Tibial artery (tissue), 4 donors: ENCODE data around the gene STK40.

Experiments used
- DNase-seq, 2 donors: peaks; one replicate each; pipeline ENCODE4 v3.0.0-alpha.2; 2019
- H3K27ac ChIP-seq, 2 donors: fragments of 200-600 bp; sonication (generic) in 1 of 2; 1 replicate in 1 of 2; 2 replicates in 1 of 2; pipeline ENCODE4 v1.5.1; 2018 to 2019; ENCODE audit warnings: mild to moderate bottlenecking in 1 of 2
- H3K27me3 ChIP-seq, 2 donors: fragments of 200-600 bp; sonication (generic) in 1 of 2; one replicate each; pipeline versions ENCODE4 v1.5.1 to v1.6.0; 2016 to 2019
- H3K36me3 ChIP-seq, 3 donors: fragments of 200-600 bp; sonication (generic) in 2 of 3; one replicate each; pipeline ENCODE4 v1.5.1; 2016 to 2019; ENCODE audit warnings: mild to moderate bottlenecking in 2 of 3
- H3K4me1 ChIP-seq, 4 donors: fragments of 200-600 bp; sonication (generic) in 2 of 4; 1 replicate in 3 of 4; 2 replicates in 1 of 4; pipeline ENCODE4 v1.5.1; 2016 to 2019
- H3K4me3 ChIP-seq, 2 donors: fragments of 200-600 bp; sonication (generic) in 1 of 2; 1 replicate in 1 of 2; 2 replicates in 1 of 2; pipeline ENCODE4 v1.5.1; 2018 to 2019; ENCODE audit warnings: mild to moderate bottlenecking in 2 of 2
- H3K9me3 ChIP-seq, 3 donors: fragments of 200-600 bp; sonication (generic) in 1 of 3; one replicate each; pipeline ENCODE4 v1.5.1; 2016 to 2019
- CTCF ChIP-seq, 2 experiments: fragments of 200-600 bp in 1 of 2; fragments of 450-650 bp in 1 of 2; IDR thresholded peaks; one replicate each; pipeline ENCODE4 v1.5.1; 2017 to 2019; ENCODE audit warnings: antibody characterized with exemption in 2 of 2, mild to moderate bottlenecking in 1 of 2, moderate library complexity in 1 of 2
- intact Hi-C: fragments of 100-400 bp; cut with DNase I; formaldehyde crosslinking; loops from one replicate; pipeline ENCODE4 v1.15.0; 2023; ENCODE audit warnings: low total_unique reads

STK40 gene

GRCh38 chr1:36326499-36326898 lies 59.2 kb downstream of the STK40 start:
- Histone ChIP-seq H3K4me3 (no peak overlapping the region), H3K27me3 (no peaks in the 10 kb centered on the region), H3K36me3 (no peaks in the 10 kb centered on the region), H3K9me3 (no peaks in the 10 kb centered on the region), H3K27ac (no peak overlapping the region), H3K4me1 (peaks cover 0 to 34% (median 21%) of the 10 kb centered on the region in 4 donors)
- no peak for DNase-seq
- no peak for TF ChIP-seq CTCF (IDR thresholded peaks at IDR 0.05)
- intact Hi-C loops: no loop called here

- Histone ChIP-seq H3K4me3 (peak overlapping the region; percentile 60 to 76), H3K27ac (peak overlapping the region; percentile 85 to 96), H3K36me3 (no peaks in the 10 kb centered on the region), H3K27me3 (no peaks in the 10 kb centered on the region), H3K9me3 (no peaks in the 10 kb centered on the region), H3K4me1 (peaks cover 6 to 43% (median 37%) of the 10 kb centered on the region in 4 donors)
- DNase-seq: no peak
- TF ChIP-seq CTCF (IDR thresholded peaks at IDR 0.05): no peak
- intact Hi-C loops: no loop called here
Observed at GRCh38 chr1:36324353-36324703, 61.4 kb downstream of the STK40 start.

GRCh38 chr1:36323636-36324352 lies 61.9 kb downstream of the STK40 start, which contains the start of gene EVA1B:
Gene EVA1B (minus strand): TSS chr1:36323645. CDS start chr1:36323037, 608 bp downstream.
- Histone ChIP-seq H3K4me3 (peak within 1 kb of the TSS; percentile 60 to 76), H3K4me1 (peaks cover 6 to 40% (median 37%) of the 10 kb centered on the region in 4 donors), H3K9me3 (no peaks in the 10 kb centered on the region), H3K27ac (peak within 1 kb of the TSS; percentile 85 to 96), H3K36me3 (no peaks in the 10 kb centered on the region), H3K27me3 (no peaks in the 10 kb centered on the region)
- intact Hi-C loops: no loop called here
- peak; percentile 84 to 94 for DNase-seq
- no peak for TF ChIP-seq CTCF (IDR thresholded peaks at IDR 0.05)

GRCh38 chr1:36322786-36323635 lies 62.7 kb downstream of the STK40 start:
- Histone ChIP-seq H3K9me3 (no peaks in the 10 kb centered on the region), H3K27ac (peak overlapping the region; percentile 85 to 96), H3K4me1 (peaks cover 6 to 38% (median 34%) of the 10 kb centered on the region in 4 donors), H3K27me3 (no peaks in the 10 kb centered on the region), H3K4me3 (peak overlapping the region; percentile 60 to 76), H3K36me3 (no peaks in the 10 kb centered on the region)
- peak; percentile 63 to 82 for DNase-seq
- intact Hi-C loops: no loop called here
- TF ChIP-seq CTCF (IDR thresholded peaks at IDR 0.05): no peak

GRCh38 chr1:36322041-36322785 lies 63.5 kb downstream of the STK40 start:
- peak in 1 of 2 donors; percentile 78 for DNase-seq
- Histone ChIP-seq H3K4me1 (peaks cover 6 to 38% (median 34%) of the 10 kb centered on the region in 4 donors), H3K36me3 (no peaks in the 10 kb centered on the region), H3K27ac (peak overlapping the region; percentile 85 to 96), H3K4me3 (peak overlapping the region; percentile 60 to 76), H3K9me3 (no peaks in the 10 kb centered on the region), H3K27me3 (no peaks in the 10 kb centered on the region)
- TF ChIP-seq CTCF (IDR thresholded peaks at IDR 0.05): no peak
- intact Hi-C loops: no loop called here
